Measurements from ENCODE around the gene JAM3. TPM values are rescaled to one million over a fixed set of nuclear protein-coding genes. Genes with fewer than 3 reads are reported as not detected.

Gene JAM3
- total RNA-seq, 5 donors from 2014 or later (not counting 1 experiment from before 2014, with no cell fraction given), result 6.6 to 10.7 (median 8.2) TPM

DNA sequence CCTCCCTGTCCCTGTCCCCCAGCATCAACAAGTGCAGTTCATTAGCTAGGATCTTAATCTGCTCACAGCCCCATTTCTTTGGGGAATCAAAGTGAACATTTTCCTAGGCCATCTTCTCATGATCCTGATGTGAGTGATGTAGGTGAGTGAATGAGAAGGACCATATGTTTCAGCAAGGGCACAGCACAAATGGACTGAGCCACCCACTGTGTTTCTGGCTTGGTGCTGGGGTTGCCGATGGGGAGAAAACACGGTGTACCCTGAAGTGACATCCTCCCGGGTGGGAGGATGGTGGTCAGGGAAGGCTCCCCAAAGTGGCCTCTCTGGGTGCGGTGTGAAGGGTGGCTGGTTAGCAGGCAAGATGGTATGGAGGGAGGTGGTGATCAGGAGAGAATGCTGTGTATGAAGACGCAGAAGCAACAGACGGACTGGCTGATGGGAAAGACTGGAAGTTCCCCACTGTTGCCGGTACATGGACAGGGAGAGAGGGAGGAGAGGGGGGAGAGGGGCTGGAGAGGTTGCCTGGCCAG, 72.2 kb downstream of the JAM3 start:
- Histone ChIP-seq H3K36me3 (ENCODE audit: control insufficient read depth in 2 of 2, extremely low read depth in 1 of 2, insufficient read depth in 1 of 2, low read length in 1 of 2) (peaks cover 0 to 2% of the 10 kb centered on the region in 2 donors), H3K4me3 (ENCODE audit: control insufficient read depth in 1 of 2, extremely low read depth in 1 of 2, low read length in 1 of 2) (no peak overlapping the region), H3K4me1 (ENCODE audit: control insufficient read depth in 1 of 2, extremely low read depth in 1 of 2, insufficient read depth in 2 of 2, low read length in 2 of 2) (peaks cover 0 to 3% of the 10 kb centered on the region in 2 experiments), H3K27me3 (replicated peaks in 1 of 2; ENCODE audit: control insufficient read depth in 2 of 2, extremely low read depth in 1 of 2, insufficient read depth in 2 of 2, low read length in 1 of 2) (no peaks in the 10 kb centered on the region), H3K9me3 (no peaks in the 10 kb centered on the region), H3K27ac (ENCODE audit: low read length) (no peak overlapping the region)
- no peak overlapping the region for H3K27ac Mint-ChIP-seq
- ChIA-PET CTCF (interaction anchor here (0.7 to 1.2 kb wide), 3 partner anchors 82 to 91 kb away, joined by 3 to 4 read pairs (median 3); no protein-coding TSS in a partner anchor), POLR2A (no interaction called here)
- ATAC-seq (replicated peaks in 1 of 4) (no peak), DNase-seq (no peak)
- H3K4me3 Mint-ChIP-seq, result no peak overlapping the region
- peaks cover 22% of the 10 kb centered on the region for H3K36me3 Mint-ChIP-seq
- peaks cover 5 to 8% (median 6%) of the 10 kb centered on the region in 3 donors for H3K4me1 Mint-ChIP-seq
- no peaks in the 10 kb centered on the region for H3K9me3 Mint-ChIP-seq
- WGBS (ENCODE audit: insufficient coverage), result 92% methylated on average over 7 of the region's 7 CpGs
- H3K27me3 Mint-ChIP-seq, result no peaks in the 10 kb centered on the region

DNA sequence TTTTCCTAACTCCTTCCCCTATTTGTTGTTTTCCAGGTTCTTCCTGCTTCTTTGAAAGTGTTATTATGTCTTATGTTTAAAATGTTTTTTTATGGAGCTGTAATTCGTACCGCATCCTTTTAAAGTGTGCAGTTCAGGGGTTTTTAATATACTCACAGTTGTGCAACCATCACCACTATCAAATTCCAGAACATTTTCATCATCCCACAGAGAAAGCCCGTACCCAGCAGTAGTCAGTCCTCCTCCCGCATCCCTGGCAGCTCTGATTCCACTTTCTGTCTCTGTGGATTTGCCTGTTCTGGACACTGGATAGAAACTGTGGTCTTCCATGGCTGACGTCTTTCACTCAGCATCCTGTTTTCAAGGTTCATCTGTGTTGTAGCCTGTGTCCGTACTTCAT, 73.7 kb downstream of the JAM3 start:
- Mint-ChIP-seq H3K36me3 (peaks cover 22% of the 10 kb centered on the region), H3K27me3 (no peaks in the 10 kb centered on the region), H3K9me3 (no peaks in the 10 kb centered on the region), H3K4me3 (no peak overlapping the region), H3K4me1 (peaks cover 5 to 8% (median 6%) of the 10 kb centered on the region in 3 donors), H3K27ac (no peak overlapping the region)
- DNase-seq, result no peak
- no peak for ATAC-seq (replicated peaks in 1 of 4)
- POLR2A ChIA-PET, result interaction anchor here in 1 of 2 donors (0.8 kb wide), 1 partner anchor 29 kb away, joined by 4 read pairs; no protein-coding TSS in a partner anchor
- CTCF ChIA-PET, result no interaction called here
- Histone ChIP-seq H3K9me3 (no peaks in the 10 kb centered on the region), H3K36me3 (ENCODE audit: control insufficient read depth in 2 of 2, extremely low read depth in 1 of 2, insufficient read depth in 1 of 2, low read length in 1 of 2) (peaks cover 0 to 2% of the 10 kb centered on the region in 2 donors), H3K4me1 (ENCODE audit: control insufficient read depth in 1 of 2, extremely low read depth in 1 of 2, insufficient read depth in 2 of 2, low read length in 2 of 2) (peaks cover 0 to 3% of the 10 kb centered on the region in 2 experiments), H3K27ac (ENCODE audit: low read length) (no peak overlapping the region), H3K4me3 (ENCODE audit: control insufficient read depth in 1 of 2, extremely low read depth in 1 of 2, low read length in 1 of 2) (no peak overlapping the region), H3K27me3 (replicated peaks in 1 of 2; ENCODE audit: control insufficient read depth in 2 of 2, extremely low read depth in 1 of 2, insufficient read depth in 2 of 2, low read length in 1 of 2) (no peaks in the 10 kb centered on the region)
- WGBS (ENCODE audit: insufficient coverage), result 90% methylated on average over 3 of the region's 6 CpGs

- no peak for ATAC-seq (replicated peaks in 1 of 4)
- Histone ChIP-seq H3K4me1 (ENCODE audit: control insufficient read depth in 1 of 2, extremely low read depth in 1 of 2, insufficient read depth in 2 of 2, low read length in 2 of 2) (peaks cover 0 to 3% of the 10 kb centered on the region in 2 experiments), H3K4me3 (ENCODE audit: control insufficient read depth in 1 of 2, extremely low read depth in 1 of 2, low read length in 1 of 2) (no peak overlapping the region), H3K27me3 (replicated peaks in 1 of 2; ENCODE audit: control insufficient read depth in 2 of 2, extremely low read depth in 1 of 2, insufficient read depth in 2 of 2, low read length in 1 of 2) (no peaks in the 10 kb centered on the region), H3K27ac (ENCODE audit: low read length) (no peak overlapping the region), H3K36me3 (ENCODE audit: control insufficient read depth in 2 of 2, extremely low read depth in 1 of 2, insufficient read depth in 1 of 2, low read length in 1 of 2) (peaks cover 0 to 2% of the 10 kb centered on the region in 2 donors), H3K9me3 (no peaks in the 10 kb centered on the region)
- ChIA-PET CTCF (no interaction called here), POLR2A (no interaction called here)
- Mint-ChIP-seq H3K36me3 (peaks cover 22% of the 10 kb centered on the region), H3K27ac (peak overlapping the region; percentile 0 to 56), H3K4me3 (no peak overlapping the region), H3K27me3 (no peaks in the 10 kb centered on the region), H3K4me1 (peaks cover 5 to 8% (median 6%) of the 10 kb centered on the region in 3 donors), H3K9me3 (no peaks in the 10 kb centered on the region)
- DNase-seq, result no peak
- WGBS (ENCODE audit: insufficient coverage), result 29% methylated on average over 1 of the region's 3 CpGs
These were observed 74.9 kb downstream of the JAM3 start for GRCh38 chr11:134143801-134144200.

DNA sequence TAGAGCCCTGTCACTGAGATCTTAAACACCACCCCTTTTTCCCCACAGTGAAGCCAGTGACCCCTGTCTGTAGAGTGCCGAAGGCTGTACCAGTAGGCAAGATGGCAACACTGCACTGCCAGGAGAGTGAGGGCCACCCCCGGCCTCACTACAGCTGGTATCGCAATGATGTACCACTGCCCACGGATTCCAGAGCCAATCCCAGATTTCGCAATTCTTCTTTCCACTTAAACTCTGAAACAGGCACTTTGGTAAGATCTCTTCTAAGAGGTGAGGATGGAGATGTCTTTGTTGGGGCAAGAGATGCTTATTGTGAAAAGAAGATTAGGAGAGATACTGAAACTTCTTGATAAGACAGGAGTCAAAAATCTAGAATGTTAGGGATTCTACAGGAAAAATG, 75.9 kb downstream of the JAM3 start:
- Mint-ChIP-seq H3K4me3 (no peak overlapping the region), H3K27ac (no peak overlapping the region), H3K4me1 (peaks cover 0 to 5% (median 3%) of the 10 kb centered on the region in 3 donors), H3K36me3 (peaks cover 28% of the 10 kb centered on the region), H3K27me3 (no peaks in the 10 kb centered on the region), H3K9me3 (no peaks in the 10 kb centered on the region)
- ChIA-PET CTCF (no interaction called here), POLR2A (no interaction called here)
- no peak overlapping the region for H3K27ac ChIP-seq (ENCODE audit: low read length)
- no peak overlapping the region for H3K4me3 ChIP-seq (ENCODE audit: control insufficient read depth in 1 of 2, extremely low read depth in 1 of 2, low read length in 1 of 2)
- DNase-seq (no peak), ATAC-seq (replicated peaks in 1 of 4) (no peak)
- no peaks in the 10 kb centered on the region for H3K9me3 ChIP-seq
- no peaks in the 10 kb centered on the region for H3K27me3 ChIP-seq (replicated peaks in 1 of 2; ENCODE audit: control insufficient read depth in 2 of 2, extremely low read depth in 1 of 2, insufficient read depth in 2 of 2, low read length in 1 of 2)
- 95% methylated on average over 2 of the region's 5 CpGs for WGBS (ENCODE audit: insufficient coverage)
- peaks cover 2 to 8% of the 10 kb centered on the region in 2 donors for H3K36me3 ChIP-seq (ENCODE audit: control insufficient read depth in 2 of 2, extremely low read depth in 1 of 2, insufficient read depth in 1 of 2, low read length in 1 of 2)
- H3K4me1 ChIP-seq (ENCODE audit: control insufficient read depth in 1 of 2, extremely low read depth in 1 of 2, insufficient read depth in 2 of 2, low read length in 2 of 2), result peaks cover 0 to under 1% of the 10 kb centered on the region in 2 experiments

GRCh38 chr11:134145715-134146114, 76.8 kb downstream of the JAM3 start:
- CTCF ChIA-PET, result interaction anchor here in 1 of 2 donors (0.5 kb wide), 1 partner anchor 218 kb away, joined by 3 read pairs; no protein-coding TSS in a partner anchor
- H3K27me3 Mint-ChIP-seq, result no peaks in the 10 kb centered on the region
- Histone ChIP-seq H3K4me1 (ENCODE audit: control insufficient read depth in 1 of 2, extremely low read depth in 1 of 2, insufficient read depth in 2 of 2, low read length in 2 of 2) (no peaks in the 10 kb centered on the region), H3K36me3 (ENCODE audit: control insufficient read depth in 2 of 2, extremely low read depth in 1 of 2, insufficient read depth in 1 of 2, low read length in 1 of 2) (peaks cover 8 to 12% of the 10 kb centered on the region in 2 donors), H3K27me3 (replicated peaks in 1 of 2; ENCODE audit: control insufficient read depth in 2 of 2, extremely low read depth in 1 of 2, insufficient read depth in 2 of 2, low read length in 1 of 2) (no peaks in the 10 kb centered on the region), H3K27ac (ENCODE audit: low read length) (no peak overlapping the region), H3K9me3 (no peaks in the 10 kb centered on the region), H3K4me3 (ENCODE audit: control insufficient read depth in 1 of 2, extremely low read depth in 1 of 2, low read length in 1 of 2) (no peak overlapping the region)
- ATAC-seq (replicated peaks in 1 of 4), result no peak
- DNase-seq, result no peak
- 93% methylated on average over 6 of the region's 8 CpGs for WGBS (ENCODE audit: insufficient coverage)
- peaks cover 30% of the 10 kb centered on the region for H3K36me3 Mint-ChIP-seq
- H3K9me3 Mint-ChIP-seq, result no peaks in the 10 kb centered on the region
- no peak overlapping the region for H3K27ac Mint-ChIP-seq
- H3K4me3 Mint-ChIP-seq, result no peak overlapping the region
- H3K4me1 Mint-ChIP-seq, result peaks cover 0 to 5% (median 2%) of the 10 kb centered on the region in 3 donors
- POLR2A ChIA-PET, result no interaction called here

- Histone ChIP-seq H3K4me1 (ENCODE audit: control insufficient read depth in 1 of 2, extremely low read depth in 1 of 2, insufficient read depth in 2 of 2, low read length in 2 of 2) (no peaks in the 10 kb centered on the region), H3K27ac (ENCODE audit: low read length) (no peak overlapping the region), H3K4me3 (ENCODE audit: control insufficient read depth in 1 of 2, extremely low read depth in 1 of 2, low read length in 1 of 2) (no peak overlapping the region), H3K36me3 (ENCODE audit: control insufficient read depth in 2 of 2, extremely low read depth in 1 of 2, insufficient read depth in 1 of 2, low read length in 1 of 2) (peaks cover 10 to 17% of the 10 kb centered on the region in 2 donors), H3K27me3 (replicated peaks in 1 of 2; ENCODE audit: control insufficient read depth in 2 of 2, extremely low read depth in 1 of 2, insufficient read depth in 2 of 2, low read length in 1 of 2) (no peaks in the 10 kb centered on the region), H3K9me3 (no peaks in the 10 kb centered on the region)
- no peak for DNase-seq
- CTCF ChIA-PET, result no interaction called here
- ATAC-seq (replicated peaks in 1 of 4), result no peak
- H3K4me1 Mint-ChIP-seq, result peaks cover 0 to 5% (median 2%) of the 10 kb centered on the region in 3 donors
- H3K36me3 Mint-ChIP-seq, result peaks cover 29% of the 10 kb centered on the region
- POLR2A ChIA-PET, result no interaction called here
- 100% methylated on average over 2 of the region's 3 CpGs for WGBS (ENCODE audit: insufficient coverage)
- no peak overlapping the region for H3K4me3 Mint-ChIP-seq
- no peak overlapping the region for H3K27ac Mint-ChIP-seq
- H3K9me3 Mint-ChIP-seq, result no peaks in the 10 kb centered on the region
- no peaks in the 10 kb centered on the region for H3K27me3 Mint-ChIP-seq
These were observed 77.7 kb downstream of the JAM3 start for GRCh38 chr11:134146598-134146997.
